Osteoblast (primary cell): Measurements from ENCODE around the gene MEN1. TPM values are rescaled to one million over a fixed set of nuclear protein-coding genes. Genes with fewer than 3 reads are reported as not detected.

Experiments
- DNase-seq: peaks from one replicate; pipeline ENCODE4 v3.0.0; 2011; ENCODE audit warnings: low spot score, mixed read lengths; ENCODE audit not compliant: insufficient read length; ENCODE audit errors: missing footprints
- H2AFZ ChIP-seq: 2 replicates; pipeline ENCODE4 v1.6.0; 2011; ENCODE audit warnings: mild to moderate bottlenecking, low read length
- H3K27ac ChIP-seq: 2 replicates; pipeline ENCODE4 v1.5.1; 2011; ENCODE audit warnings: mild to moderate bottlenecking, low read depth, low read length, moderate library complexity
- H3K27me3 ChIP-seq: 2 replicates; pipeline ENCODE4 v1.6.0; 2012; ENCODE audit warnings: mild to moderate bottlenecking, control low read depth, inconsistent platforms, low read length, moderate library complexity; ENCODE audit not compliant: insufficient read depth
- H3K36me3 ChIP-seq: 2 replicates; pipeline ENCODE4 v1.5.1; 2011; ENCODE audit warnings: mild to moderate bottlenecking, low read length, control low read depth, moderate library complexity; ENCODE audit not compliant: insufficient read depth
- H3K4me1 ChIP-seq: 2 replicates; pipeline ENCODE4 v1.5.1; 2011; ENCODE audit warnings: mild to moderate bottlenecking, low read length, control low read depth, moderate library complexity; ENCODE audit not compliant: insufficient read depth
- H3K4me2 ChIP-seq: 2 replicates; pipeline ENCODE4 v1.6.0; 2011; ENCODE audit warnings: mild to moderate bottlenecking, low read length; ENCODE audit not compliant: insufficient read depth
- H3K4me3 ChIP-seq: fragments of 200-600 bp; sonication (generic); 3 replicates; pipeline ENCODE4 v1.5.1; 2012; ENCODE audit warnings: mild to moderate bottlenecking, low read length, inconsistent platforms; ENCODE audit not compliant: insufficient read depth
- H3K79me2 ChIP-seq: 2 replicates; pipeline ENCODE4 v1.6.0; 2012; ENCODE audit warnings: mild to moderate bottlenecking, low read length, control low read depth, inconsistent platforms; ENCODE audit not compliant: insufficient read depth
- H3K9me3 ChIP-seq: 2 replicates; pipeline ENCODE4 v1.5.1; 2011; ENCODE audit warnings: low read depth, low read length, control low read depth
- H4K20me1 ChIP-seq: 2 replicates; pipeline ENCODE4 v1.6.0; 2012; ENCODE audit warnings: mild to moderate bottlenecking, low read length, control low read depth; ENCODE audit not compliant: insufficient read depth
- total RNA-seq: library from RNA; depleted of rRNA; stranded (reverse); fragments of >200 nt; gene quantifications from 2 replicates; pipeline ENCODE4 v1.2.3, GENCODE V29; 2012
- TF ChIP-seq, protein P1 (sequence below): IDR thresholded peaks from 2 replicates; pipeline ENCODE4 v1.5.1; 2011; ENCODE audit warnings: mild to moderate bottlenecking, low read depth, low read length, moderate library complexity; ENCODE audit errors: extremely low read depth

MEN1 gene
- total RNA-seq, 1 donor, result 12.3 TPM

DNA sequence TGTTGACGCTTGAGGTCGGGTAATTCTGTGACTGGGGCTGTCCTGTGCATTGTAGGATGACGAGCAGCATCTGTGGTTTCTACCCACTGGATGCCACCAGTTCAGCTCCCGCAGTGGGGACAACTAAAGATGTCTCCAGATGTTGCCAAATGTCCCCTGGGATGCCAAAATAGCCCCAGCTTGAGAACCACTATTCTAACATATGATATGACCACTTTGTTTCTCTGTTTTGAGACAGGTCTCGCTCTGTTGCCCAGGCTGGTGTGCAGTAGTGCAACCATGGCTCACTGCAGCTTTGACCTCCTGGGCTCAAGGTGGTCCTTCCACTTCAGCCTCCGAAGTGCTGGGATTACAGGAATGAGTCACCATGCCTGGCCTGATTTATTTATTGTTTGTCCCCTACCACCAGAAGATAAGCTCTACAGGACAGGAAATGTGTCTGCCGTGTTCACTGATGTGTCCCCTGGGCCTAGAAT is 4.4 kb upstream of the MEN1 start:
- Histone ChIP-seq H3K4me1 (peaks cover 3% of the 10 kb centered on the region), H2AFZ (no peak overlapping the region), H3K27ac (no peak overlapping the region), H3K4me3 (no peak overlapping the region), H3K4me2 (no peak overlapping the region), H3K9me3 (no peaks in the 10 kb centered on the region), H3K36me3 (no peaks in the 10 kb centered on the region), H3K79me2 (peaks cover 3% of the 10 kb centered on the region), H3K27me3 (no peaks in the 10 kb centered on the region), H4K20me1 (no peaks in the 10 kb centered on the region)
- DNase-seq, result peak; percentile 62
- TF ChIP-seq, protein P1, sequence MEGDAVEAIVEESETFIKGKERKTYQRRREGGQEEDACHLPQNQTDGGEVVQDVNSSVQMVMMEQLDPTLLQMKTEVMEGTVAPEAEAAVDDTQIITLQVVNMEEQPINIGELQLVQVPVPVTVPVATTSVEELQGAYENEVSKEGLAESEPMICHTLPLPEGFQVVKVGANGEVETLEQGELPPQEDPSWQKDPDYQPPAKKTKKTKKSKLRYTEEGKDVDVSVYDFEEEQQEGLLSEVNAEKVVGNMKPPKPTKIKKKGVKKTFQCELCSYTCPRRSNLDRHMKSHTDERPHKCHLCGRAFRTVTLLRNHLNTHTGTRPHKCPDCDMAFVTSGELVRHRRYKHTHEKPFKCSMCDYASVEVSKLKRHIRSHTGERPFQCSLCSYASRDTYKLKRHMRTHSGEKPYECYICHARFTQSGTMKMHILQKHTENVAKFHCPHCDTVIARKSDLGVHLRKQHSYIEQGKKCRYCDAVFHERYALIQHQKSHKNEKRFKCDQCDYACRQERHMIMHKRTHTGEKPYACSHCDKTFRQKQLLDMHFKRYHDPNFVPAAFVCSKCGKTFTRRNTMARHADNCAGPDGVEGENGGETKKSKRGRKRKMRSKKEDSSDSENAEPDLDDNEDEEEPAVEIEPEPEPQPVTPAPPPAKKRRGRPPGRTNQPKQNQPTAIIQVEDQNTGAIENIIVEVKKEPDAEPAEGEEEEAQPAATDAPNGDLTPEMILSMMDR, result no peak

DNA sequence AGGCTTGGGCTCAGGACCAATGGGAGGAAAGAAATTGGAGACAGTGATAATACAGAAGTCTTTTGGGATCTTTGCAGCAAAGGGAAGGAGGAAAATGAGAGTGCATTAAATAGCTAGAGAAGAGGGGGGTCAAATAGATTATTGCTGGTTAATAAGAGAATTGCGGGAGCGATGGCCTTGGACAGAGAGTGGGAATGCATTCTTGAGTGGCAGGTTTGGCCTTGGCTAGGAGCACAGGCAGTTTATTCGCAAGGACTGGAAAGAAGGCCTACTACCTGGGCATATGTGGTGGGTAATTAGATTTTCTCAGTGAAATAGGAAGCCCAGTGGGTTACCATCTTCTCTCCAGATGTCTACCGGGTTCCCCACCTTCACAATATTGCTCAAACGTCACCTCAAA is 3.5 kb upstream of the MEN1 start:
- Histone ChIP-seq H3K27me3 (no peaks in the 10 kb centered on the region), H3K36me3 (no peaks in the 10 kb centered on the region), H3K79me2 (peaks cover 9% of the 10 kb centered on the region), H3K4me3 (no peak overlapping the region), H2AFZ (no peak overlapping the region), H4K20me1 (no peaks in the 10 kb centered on the region), H3K4me1 (peaks cover 12% of the 10 kb centered on the region), H3K9me3 (no peaks in the 10 kb centered on the region), H3K4me2 (no peak overlapping the region), H3K27ac (no peak overlapping the region)
- DNase-seq, result peak; percentile 62
- TF ChIP-seq, protein P1, result no peak

DNA sequence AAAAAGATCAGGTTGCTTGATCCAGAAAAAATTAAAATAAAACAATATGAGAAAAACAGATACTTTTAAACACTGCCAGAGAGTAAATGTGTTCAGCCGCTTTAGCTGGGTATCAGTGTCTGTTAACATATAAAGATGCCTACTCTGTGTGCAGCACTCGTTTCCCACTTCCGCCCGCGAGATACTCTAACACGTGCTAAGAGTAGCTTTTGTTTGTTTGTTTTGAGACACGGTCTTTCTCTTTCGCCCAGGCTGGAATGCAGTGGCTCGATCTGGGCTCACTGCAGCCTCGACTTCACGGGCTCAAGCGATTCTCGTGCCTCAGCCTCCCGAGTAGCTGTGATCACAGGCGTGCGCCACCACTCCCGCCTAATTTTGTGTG is 531 bp upstream of the MEN1 start:
- Histone ChIP-seq H3K4me2 (peak overlapping the region; percentile 83), H3K36me3 (peaks cover 18% of the 10 kb centered on the region), H3K4me3 (peak overlapping the region; percentile 93), H4K20me1 (no peaks in the 10 kb centered on the region), H3K4me1 (peaks cover 12% of the 10 kb centered on the region), H2AFZ (peak overlapping the region; percentile 92), H3K27me3 (no peaks in the 10 kb centered on the region), H3K27ac (no peak overlapping the region), H3K9me3 (no peaks in the 10 kb centered on the region), H3K79me2 (peaks cover 9% of the 10 kb centered on the region)
- TF ChIP-seq, protein P1, result no peak
- DNase-seq, result no peak

DNA sequence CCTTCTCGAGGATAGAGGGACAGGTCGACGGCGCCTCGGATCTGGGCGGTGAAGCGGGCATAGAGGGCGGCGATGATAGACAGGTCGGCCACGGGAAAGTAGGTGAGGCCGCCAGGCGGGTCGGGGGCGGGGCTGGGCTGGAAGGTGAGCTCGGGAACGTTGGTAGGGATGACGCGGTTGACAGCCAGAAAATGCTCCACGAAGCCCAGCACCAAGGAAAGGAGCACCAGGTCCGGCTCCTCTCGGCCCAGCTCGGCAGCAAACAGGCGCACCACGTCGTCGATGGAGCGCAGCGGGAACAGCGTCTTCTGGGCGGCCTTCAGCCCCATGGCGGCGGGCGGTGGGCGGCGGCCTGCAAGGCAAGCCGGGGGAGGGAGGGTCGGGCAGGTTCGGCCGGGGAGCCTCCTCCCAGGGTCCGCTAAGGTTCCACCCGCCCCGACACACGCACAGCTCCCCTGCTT is 540 bp downstream of the MEN1 start:
- Histone ChIP-seq H4K20me1 (peaks cover 2% of the 10 kb centered on the region), H3K4me3 (peak overlapping the region; percentile 93), H3K27me3 (no peaks in the 10 kb centered on the region), H3K36me3 (peaks cover 27% of the 10 kb centered on the region), H2AFZ (peak overlapping the region; percentile 84), H3K4me2 (peak overlapping the region; percentile 83), H3K9me3 (no peaks in the 10 kb centered on the region), H3K4me1 (peaks cover 12% of the 10 kb centered on the region), H3K79me2 (peaks cover 9% of the 10 kb centered on the region), H3K27ac (no peak overlapping the region)
- peak; percentile 90 for DNase-seq
- TF ChIP-seq, protein P1, result no peak
